A549 (cell line): ENCODE measurements around the gene PPARA.

Source experiments
- BCL3 ChIP-seq: fragments of >200 bp; sonication (Bioruptor Twin); formaldehyde crosslinking; IDR thresholded peaks from 3 replicates; pipeline ENCODE4 v1.6.1; 2016
- CBX8 ChIP-seq: fragments of 200-600 bp; sonication (generic); IDR thresholded peaks from 2 replicates; pipeline ENCODE4 v1.6.1; 2016
- CTCF ChIP-seq: fragments of >200 bp; sonication (Bioruptor Twin); formaldehyde crosslinking; IDR thresholded peaks from 3 replicates; pipeline ENCODE4 v1.5.1; 2016
- EP300 ChIP-seq, 2 experiments: fragments of >200 bp; sonication (Bioruptor Twin); formaldehyde crosslinking; IDR thresholded peaks; 2 replicates in 1 of 2; 3 replicates in 1 of 2; pipeline ENCODE4 v1.6.1; 2016 to 2017
- HDAC2 ChIP-seq: fragments of 200-600 bp; sonication (generic); IDR thresholded peaks from 2 replicates; pipeline ENCODE4 v1.6.1; 2016
- HOXA7 ChIP-seq: fragments of 250-450 bp; sonication (Bioruptor Pico); IDR thresholded peaks from 2 replicates; pipeline ENCODE4 v1.5.0; 2020; ENCODE audit warnings: mild to moderate bottlenecking, moderate library complexity
- MAX ChIP-seq: IDR thresholded peaks from 2 replicates; pipeline ENCODE4 v1.6.1; 2012
- MYC ChIP-seq: IDR thresholded peaks from 2 replicates; pipeline ENCODE4 v1.6.1; 2012; ENCODE audit warnings: mild to moderate bottlenecking, inconsistent platforms, low read length, improper control_type of control experiment, borderline replicate concordance
- POLR2A ChIP-seq: IDR thresholded peaks from 2 replicates; pipeline ENCODE4 v1.6.1; 2012; ENCODE audit warnings: mild to moderate bottlenecking, low read length
- RCOR1 ChIP-seq: fragments of 150-350 bp; IDR thresholded peaks from 2 replicates; pipeline ENCODE4 v1.6.1; 2014; ENCODE audit warnings: antibody characterized with exemption, low read length, low read depth
- USF2 ChIP-seq: fragments of 450-650 bp; IDR thresholded peaks from 2 replicates; pipeline ENCODE4 v1.6.1; 2014; ENCODE audit warnings: antibody characterized with exemption

GRCh38 chr22:46209262-46209661 lies 58.9 kb downstream of the PPARA start:
- no peak for TF ChIP-seq MYC
- TF ChIP-seq USF2, result no peak
- TF ChIP-seq MAX, result no peak
- no peak for TF ChIP-seq CTCF
- TF ChIP-seq HOXA7 (CRISPR knock-in tag), result no peak
- TF ChIP-seq POLR2A, result no peak
- no peak for TF ChIP-seq CBX8
- TF ChIP-seq RCOR1, result no peak
- TF ChIP-seq EP300 (IDR thresholded peaks at IDR 0.05), result no peak
- TF ChIP-seq HDAC2, result no peak
- TF ChIP-seq BCL3, result no peak
